Astrocyte of the hippocampus (primary cell): ENCODE results near the gene CHAF1B.
"Not testable (repeated sequence)": the region's sequence is repeated elsewhere in the genome, so short reads cannot be mapped to it uniquely, and the experiment has no call there.

Source experiments
- DNase-seq: peaks from one replicate; pipeline ENCODE4 v3.0.0; 2011; ENCODE audit warnings: low read depth, low spot score

The CHAF1B gene

GRCh38 chr21:36385233-36386030 is at the start of gene CHAF1B:
CHAF1B (plus strand) TSS chr21:36385392; CDS start chr21:36386137, 745 bp downstream.
- peak; percentile 90 for DNase-seq

GRCh38 chr21:36337099-36337509 is 48.1 kb upstream of the CHAF1B start:
- DNase-seq: peak; percentile 16

GRCh38 chr21:36338975-36339374 is 46.2 kb upstream of the CHAF1B start:
- no peak for DNase-seq

GRCh38 chr21:36342581-36342980 is 42.6 kb upstream of the CHAF1B start:
- DNase-seq: not testable (repeated sequence)

GRCh38 chr21:36344931-36345330 is 40.3 kb upstream of the CHAF1B start:
- DNase-seq: no peak

GRCh38 chr21:36347278-36347961 is 37.8 kb upstream of the CHAF1B start:
- peak; percentile 11 for DNase-seq

- DNase-seq: no peak
Observed at GRCh38 chr21:36347962-36348328, 37.2 kb upstream of the CHAF1B start.

- DNase-seq: no peak
Observed at GRCh38 chr21:36349315-36349714, 35.9 kb upstream of the CHAF1B start.

GRCh38 chr21:36350282-36350910 is 34.8 kb upstream of the CHAF1B start:
- peak; percentile 52 for DNase-seq

- no peak for DNase-seq
Observed at GRCh38 chr21:36354918-36355680, 30.1 kb upstream of the CHAF1B start.

GRCh38 chr21:36355868-36356267 is 29.3 kb upstream of the CHAF1B start:
- DNase-seq: no peak

GRCh38 chr21:36359185-36359584 is 26.0 kb upstream of the CHAF1B start:
- DNase-seq: no peak

GRCh38 chr21:36369064-36369685 is 16.0 kb upstream of the CHAF1B start:
- no peak for DNase-seq

GRCh38 chr21:36375994-36376393 is 9.2 kb upstream of the CHAF1B start:
- no peak for DNase-seq

- no peak for DNase-seq
Observed at GRCh38 chr21:36377391-36377842, 7.8 kb upstream of the CHAF1B start.

- no peak for DNase-seq
Observed at GRCh38 chr21:36379251-36379650, 5.9 kb upstream of the CHAF1B start.

GRCh38 chr21:36381841-36382589 is 3.2 kb upstream of the CHAF1B start:
- DNase-seq: no peak

- DNase-seq: not testable (repeated sequence)
Observed at GRCh38 chr21:36382722-36383121, 2.5 kb upstream of the CHAF1B start.

- no peak for DNase-seq
Observed at GRCh38 chr21:36384885-36385232, 333 bp upstream of the CHAF1B start.

GRCh38 chr21:36386031-36386642 is 945 bp downstream of the CHAF1B start:
- no peak for DNase-seq
